ENCODE measurements around the gene ZFYVE1.
A peak's percentile ranks its signal among the peaks of the same experiment; 100 is the strongest.
"Not testable (repeated sequence)": the region's sequence is repeated elsewhere in the genome, so short reads cannot be mapped to it uniquely, and the experiment has no call there.

Gene ZFYVE1

GRCh38 chr14:73026845-73027542 is at the start of gene ZFYVE1:
TSS of gene ZFYVE1 (minus strand) at chr14:73027106. CDS start at chr14:73024508, 2,598 bp downstream.
- DNase-seq = peak; percentile 100

GRCh38 chr14:73069585-73069984 is 42.7 kb upstream of the ZFYVE1 start:
- DNase-seq = no peak

DNA sequence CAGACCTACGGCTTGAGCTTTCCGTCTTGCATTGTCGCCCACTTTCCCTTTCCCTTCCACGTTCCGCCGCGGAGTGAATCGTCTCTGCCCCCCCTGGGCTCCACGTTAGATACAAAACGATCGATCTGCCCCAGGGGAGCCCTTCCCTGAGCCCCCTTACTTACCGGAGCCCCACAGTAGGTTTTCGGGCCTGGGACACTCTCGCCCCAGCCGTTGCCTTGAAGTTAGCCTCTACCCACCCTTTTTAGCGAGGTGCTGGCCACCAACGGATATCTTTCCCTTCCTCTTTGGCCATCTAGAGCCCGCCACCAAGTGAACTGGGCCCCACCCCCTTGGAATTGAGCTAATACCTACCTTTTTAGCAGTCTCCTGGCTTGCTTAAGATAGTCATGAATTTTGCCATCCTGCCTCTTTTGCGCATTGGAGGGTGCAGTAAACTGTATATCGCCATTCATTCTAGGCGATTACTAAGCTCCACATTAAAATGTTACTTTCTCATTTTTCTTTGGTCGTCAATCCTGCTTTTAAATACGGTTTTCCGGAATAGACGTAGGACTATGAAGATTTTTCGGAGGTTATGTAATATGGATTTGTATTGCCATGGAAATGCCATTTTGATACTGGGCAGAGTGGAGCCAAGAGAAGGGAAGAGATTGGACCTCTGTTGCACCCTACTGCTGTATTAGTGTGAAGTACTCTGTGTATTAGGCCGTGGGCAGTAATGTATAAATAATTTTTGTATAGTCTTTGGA is 32.2 kb upstream of the ZFYVE1 start:
- DNase-seq = peak; percentile 50

GRCh38 chr14:73058224-73058921 is 31.5 kb upstream of the ZFYVE1 start, which contains the start of gene RBM25:
TSS of gene RBM25 (plus strand) at chr14:73058534. CDS start at chr14:73071642, 13,108 bp downstream.
- peak; percentile 100 for DNase-seq

DNA sequence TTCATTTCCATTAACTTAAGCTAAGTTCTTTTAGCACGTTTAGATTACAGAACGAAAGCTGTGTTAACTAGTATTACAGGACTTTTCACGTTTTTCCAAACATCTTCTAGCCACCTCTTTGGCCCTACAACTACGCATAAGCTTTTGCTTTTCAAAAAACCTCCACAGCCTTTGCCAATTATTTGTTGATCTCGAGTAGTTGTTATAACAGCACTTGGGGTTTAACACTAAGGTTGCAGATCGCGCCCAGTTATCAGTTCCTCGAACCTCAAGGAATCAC is 31.0 kb upstream of the ZFYVE1 start:
- DNase-seq = no peak

GRCh38 chr14:73055251-73055650 is 28.3 kb upstream of the ZFYVE1 start:
- no peak for DNase-seq

DNA sequence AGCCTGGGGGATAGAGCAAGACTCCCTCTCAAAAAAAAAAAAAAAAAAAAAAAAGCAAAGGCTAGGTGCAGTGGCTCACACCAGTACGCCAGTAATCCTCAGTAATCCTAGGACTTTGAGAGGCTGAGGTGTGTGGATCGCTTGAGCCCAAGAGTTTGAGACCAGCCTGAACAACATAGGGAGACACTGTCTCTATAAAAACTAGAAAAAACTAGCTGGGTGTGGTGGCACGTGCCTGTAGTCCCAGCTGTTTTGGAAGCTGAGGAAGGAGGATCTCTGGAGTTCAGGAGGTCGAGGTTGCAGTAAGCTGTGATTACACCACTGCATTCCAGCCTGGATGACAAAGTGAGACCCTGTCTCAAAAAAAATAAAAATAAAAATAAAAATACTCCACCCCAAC is 22.5 kb upstream of the ZFYVE1 start:
- DNase-seq = no peak

DNA sequence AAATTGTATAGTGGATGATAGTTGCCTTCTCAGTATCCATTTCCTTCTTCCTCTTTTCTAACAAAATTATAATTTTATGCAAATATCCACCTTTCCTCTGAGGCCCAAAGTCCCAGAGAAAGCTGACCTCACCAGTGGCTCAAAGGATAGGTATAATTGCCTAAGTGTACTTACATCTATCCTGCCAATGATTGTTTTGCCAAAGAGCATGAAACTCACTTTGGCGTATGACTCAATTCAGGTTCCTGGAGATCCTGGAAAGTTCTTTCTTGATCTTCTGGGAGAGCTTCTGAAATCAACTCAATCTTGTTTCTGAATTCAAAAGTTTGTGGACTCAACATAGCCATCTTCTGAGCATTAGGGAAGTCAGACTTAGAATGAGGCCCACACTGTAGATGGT is 20.9 kb upstream of the ZFYVE1 start:
- DNase-seq = no peak

DNA sequence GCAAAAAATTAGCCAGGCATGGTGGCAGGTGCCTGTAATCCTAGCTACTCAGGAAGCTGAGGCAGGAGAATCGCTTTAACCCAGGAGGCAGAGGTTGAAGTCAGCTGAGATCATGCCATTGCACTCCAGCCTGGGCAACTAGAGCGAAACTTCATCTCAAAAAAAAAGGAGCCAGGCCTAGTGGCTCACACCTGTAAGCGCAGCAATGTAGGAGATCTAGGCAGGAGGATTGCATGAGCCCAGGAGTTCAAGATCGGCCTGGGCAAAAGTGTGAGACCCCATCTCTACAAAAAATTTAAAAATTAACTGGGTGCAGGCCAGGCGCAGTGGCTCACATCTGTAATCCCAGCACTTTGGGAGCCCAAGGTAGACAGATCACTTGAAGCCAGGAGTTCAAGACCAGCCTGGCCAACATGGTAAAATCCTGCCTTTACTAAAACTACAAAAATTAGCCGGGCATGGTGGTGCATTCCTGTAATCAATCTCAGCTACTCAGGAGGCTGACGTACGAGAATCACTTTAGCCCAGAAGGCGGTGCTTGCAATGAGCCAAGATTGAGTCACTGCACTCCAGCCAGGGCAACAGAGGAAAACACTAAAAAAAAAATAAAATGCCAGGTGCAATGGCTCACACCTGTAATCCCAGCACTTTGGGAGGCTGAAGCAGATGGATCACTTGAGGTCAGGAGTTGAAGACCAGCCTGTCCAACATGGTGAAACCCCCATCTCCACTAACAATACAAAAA is 10.0 kb upstream of the ZFYVE1 start:
- DNase-seq = not testable (repeated sequence)

- DNase-seq = no peak
These were observed 1.1 kb upstream of the ZFYVE1 start for GRCh38 chr14:73027984-73028383.

DNA sequence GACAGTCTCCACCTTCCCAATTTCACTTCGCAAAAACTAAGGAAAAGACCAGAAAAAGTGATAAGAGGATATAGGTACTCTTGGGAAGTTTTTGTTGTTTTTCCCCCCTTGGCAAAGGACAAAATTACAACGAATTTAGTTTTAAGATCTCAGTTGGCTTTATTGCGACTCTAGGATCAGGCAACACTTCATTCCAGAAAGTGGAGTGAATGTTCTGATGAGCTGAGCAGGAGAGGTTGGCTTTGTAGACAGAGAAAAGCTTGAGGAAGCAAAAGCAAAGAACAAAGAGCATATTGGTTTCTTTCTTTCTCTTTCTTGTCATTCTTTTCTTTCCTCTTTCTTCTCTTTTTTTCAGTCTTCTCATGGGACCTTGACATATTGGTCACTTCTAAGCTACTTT is 640 bp upstream of the ZFYVE1 start:
- DNase-seq = no peak

DNA sequence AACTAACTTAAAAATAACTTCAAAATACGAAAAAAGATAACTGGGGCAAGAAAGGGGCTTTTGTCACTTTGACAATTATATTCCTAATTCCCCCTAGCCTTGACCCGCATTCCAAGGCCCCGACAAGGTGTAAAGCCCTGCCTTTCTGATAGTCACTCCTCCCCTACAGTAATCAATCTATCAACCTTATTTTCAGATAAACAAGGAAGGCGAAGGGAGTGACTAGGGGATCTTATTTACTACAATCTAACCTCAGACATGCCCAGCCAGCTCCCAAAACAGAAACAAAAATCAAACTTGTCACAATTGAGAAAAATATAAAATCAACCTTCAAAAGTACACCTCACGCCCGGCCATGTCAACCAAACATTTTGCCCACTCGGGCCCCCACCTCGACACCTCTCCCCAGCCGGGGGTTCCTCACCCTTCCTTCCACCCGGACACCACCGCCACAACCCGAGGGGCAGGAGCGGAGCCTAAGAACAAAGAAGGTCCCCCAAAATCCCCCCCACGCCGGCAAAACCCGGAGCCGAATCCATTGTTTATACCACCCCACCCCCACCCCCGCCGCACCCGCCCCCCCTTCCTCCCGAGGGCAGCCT is 562 bp downstream of the ZFYVE1 start:
- no peak for DNase-seq

- no peak for DNase-seq
These were observed 1.4 kb downstream of the ZFYVE1 start for GRCh38 chr14:73025544-73025943.

- DNase-seq = no peak
These were observed 4.9 kb downstream of the ZFYVE1 start for GRCh38 chr14:73022051-73022450.

DNA sequence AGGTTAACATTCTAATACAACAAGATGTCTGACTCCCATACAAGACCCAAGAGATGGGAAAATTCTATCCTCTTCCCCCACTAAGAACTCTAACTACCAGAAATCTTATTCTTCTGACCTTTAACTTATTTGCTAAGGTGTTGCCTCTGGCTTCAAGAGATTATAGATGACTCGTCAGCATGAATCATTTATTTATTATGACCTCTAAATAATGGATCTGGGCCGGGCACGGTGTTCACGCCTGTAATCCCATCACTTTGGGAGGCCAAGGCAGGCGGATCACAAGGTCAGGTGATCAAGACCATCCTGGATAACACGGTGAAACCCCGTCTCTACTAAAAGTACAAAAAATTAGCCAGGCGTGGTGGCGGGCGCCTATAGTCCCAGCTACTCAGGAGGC is 10.9 kb downstream of the ZFYVE1 start:
- DNase-seq = not testable (repeated sequence)

GRCh38 chr14:73015552-73015951 is 11.4 kb downstream of the ZFYVE1 start:
- not testable (repeated sequence) for DNase-seq

DNA sequence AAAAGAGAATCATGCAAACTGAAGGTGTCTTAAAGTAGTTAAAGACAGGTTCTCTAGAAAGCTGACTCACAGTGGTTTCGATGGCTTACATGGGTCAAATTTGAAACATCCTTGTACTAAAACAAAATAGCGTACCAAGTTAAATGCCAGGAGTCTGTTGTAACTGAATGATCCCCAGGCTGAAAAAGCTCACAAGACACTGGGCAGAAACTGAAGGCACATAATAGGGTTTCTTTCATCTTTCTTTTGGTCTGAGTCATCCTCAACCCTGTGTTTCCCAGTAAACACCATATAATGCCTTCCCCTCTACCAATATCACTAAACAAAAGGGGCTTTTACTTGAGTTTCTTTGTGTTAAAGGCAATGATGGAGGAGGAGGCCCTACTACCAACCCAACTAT is 12.8 kb downstream of the ZFYVE1 start:
- DNase-seq = no peak

DNA sequence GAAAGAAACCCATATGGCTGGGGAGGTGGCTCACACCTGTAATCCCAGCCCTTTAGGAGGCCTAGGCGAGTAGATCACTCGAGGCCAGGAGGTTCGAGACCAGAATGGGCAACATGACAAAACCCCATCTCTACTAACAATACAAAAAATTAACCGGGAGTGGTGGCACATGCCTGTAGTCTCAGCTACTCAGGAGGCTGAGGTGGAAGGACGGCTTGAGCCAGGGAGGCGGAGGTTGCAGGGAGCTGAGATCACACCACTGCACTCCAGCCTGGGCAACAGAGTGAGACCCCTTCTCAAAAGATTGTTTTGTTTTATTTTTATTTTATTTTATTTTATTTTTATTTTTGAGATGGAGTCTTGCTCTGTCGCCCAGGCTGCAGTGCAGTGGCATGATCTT is 15.7 kb downstream of the ZFYVE1 start:
- DNase-seq = not testable (repeated sequence)

- no peak for DNase-seq
These were observed 18.4 kb downstream of the ZFYVE1 start for GRCh38 chr14:73008501-73008900.

DNA sequence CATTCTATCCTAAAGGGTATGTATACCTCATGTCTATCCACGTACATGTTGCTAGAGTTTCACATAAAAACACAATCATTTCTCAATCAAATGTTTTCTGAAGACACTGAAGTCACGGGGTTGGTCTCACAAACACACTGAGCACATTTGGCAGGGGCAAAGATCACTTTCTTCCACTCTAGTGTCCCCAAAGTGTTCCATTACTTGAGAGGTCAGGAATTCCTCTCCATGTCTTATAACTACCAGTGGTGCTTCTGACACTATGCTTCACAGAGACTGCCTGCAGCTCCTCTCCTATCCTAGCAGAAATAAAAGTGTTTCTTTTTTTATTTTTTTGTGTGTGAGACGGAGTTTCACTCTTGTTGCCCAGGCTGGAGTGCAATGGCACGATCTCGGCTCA is 19.1 kb downstream of the ZFYVE1 start:
- DNase-seq = no peak

DNA sequence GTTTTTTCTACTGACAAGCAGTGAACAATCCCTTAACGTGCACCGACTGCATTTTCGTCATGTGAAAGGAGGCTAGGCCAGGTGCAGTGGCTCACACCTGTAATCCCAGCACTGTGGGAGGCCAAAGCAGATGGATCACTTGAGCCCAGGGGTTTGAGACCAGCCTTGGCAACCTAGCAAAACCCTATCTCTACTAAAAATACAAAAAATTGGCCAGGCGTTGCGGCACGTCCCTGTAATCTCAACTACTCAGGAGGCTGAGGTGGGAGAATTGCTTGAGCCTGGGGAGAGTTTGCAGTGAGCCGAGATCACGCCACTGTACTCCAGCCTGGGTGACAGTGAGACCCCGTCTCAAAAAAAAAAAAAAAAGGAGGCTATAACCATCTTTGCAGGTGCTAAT is 22.3 kb downstream of the ZFYVE1 start:
- not testable (repeated sequence) for DNase-seq

GRCh38 chr14:73003681-73004080 is 23.2 kb downstream of the ZFYVE1 start:
- no peak for DNase-seq

GRCh38 chr14:73000073-73000472 is 26.8 kb downstream of the ZFYVE1 start:
- DNase-seq = no peak
